ENCODE results near the gene EHD3.

EHD3 gene

GRCh38 chr2:31233741-31234682 lies at the start of gene EHD3:
EHD3 (plus strand) TSS chr2:31234152; CDS start chr2:31234622, 470 bp downstream.
- DNase-seq, result no peak

GRCh38 chr2:31187166-31187565 lies 46.8 kb upstream of the EHD3 start:
- no peak for DNase-seq

DNA sequence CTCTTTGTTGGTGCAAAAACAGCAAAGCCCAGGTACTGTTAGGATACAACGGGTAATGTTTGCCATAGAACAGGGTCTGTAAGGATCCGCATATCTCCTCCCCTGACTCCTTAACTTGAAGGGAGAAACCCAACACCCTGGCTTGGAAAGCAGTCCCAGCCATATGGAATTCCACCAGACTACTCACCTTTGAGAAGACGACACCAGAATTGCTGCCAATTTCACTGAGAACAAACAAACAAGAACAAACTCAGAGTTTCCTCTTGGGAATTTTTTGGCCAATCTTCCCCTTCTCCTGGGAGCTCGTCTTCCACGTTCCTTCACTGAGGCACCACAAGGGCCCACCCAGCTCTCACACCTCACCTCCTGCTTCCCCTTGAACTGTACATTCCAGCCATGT lies 45.8 kb upstream of the EHD3 start:
- DNase-seq, result no peak

DNA sequence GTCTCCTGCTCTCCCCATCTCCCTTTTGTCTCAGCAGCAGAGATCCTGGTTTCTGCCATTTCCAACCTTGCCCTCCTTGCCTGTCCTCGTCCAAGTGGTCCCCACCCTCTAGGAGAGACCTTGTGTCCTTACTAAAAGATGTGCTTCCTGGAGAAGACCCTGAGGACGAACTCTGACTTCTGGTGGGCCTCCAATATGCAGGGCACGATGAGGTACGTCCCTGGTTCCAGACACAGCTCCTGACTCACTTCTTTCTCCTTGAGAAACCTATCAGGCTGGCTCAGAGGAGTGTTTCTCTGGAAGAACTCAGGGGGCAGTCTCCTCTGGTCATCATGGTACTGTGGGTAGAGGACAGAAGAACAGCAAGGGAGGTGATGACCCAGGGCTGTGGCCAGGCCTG lies 44.8 kb upstream of the EHD3 start:
- DNase-seq, result no peak

- DNase-seq, result no peak
These were observed 43.8 kb upstream of the EHD3 start for GRCh38 chr2:31190188-31190587.

DNA sequence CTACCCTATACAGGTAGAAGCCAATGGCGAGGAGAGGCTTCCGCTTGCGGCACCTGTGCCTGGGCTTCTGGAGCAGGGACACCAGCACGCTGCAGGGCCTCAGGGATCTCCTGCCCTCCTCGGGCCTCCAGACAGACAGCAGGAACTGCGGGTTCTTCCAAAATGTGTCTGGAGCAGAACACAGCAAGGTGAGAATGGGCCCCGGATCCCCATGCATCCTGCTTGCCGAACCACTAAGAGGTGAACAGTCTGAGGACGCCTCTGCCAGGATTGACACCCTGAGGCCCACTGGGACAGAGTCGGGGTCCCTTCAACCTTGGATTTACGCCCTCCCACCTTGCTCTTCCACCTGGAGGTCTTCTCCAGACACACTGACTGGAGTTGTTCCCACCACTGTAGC lies 42.0 kb upstream of the EHD3 start:
- DNase-seq, result no peak

DNA sequence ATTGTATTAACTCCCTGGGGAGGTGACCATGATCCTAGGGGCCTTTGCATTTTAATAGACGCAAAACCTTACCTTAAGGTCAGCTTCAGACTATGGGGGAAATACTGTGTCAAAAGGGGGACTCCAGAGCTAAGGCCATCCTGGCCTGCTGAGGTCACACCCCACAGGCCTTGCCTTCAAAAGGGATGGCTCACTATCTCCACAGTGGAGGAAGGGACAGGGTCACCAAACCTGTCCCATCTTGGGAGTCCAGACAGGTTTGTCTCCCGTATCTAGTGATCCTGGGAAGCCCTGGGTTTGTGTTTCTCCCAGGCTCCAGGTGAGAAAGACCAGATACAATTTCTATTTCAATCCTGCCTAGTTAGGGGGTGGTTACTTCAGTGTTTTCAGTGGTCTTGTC lies 41.6 kb upstream of the EHD3 start:
- DNase-seq, result no peak

GRCh38 chr2:31192851-31193392 lies 41.0 kb upstream of the EHD3 start:
- no peak for DNase-seq

GRCh38 chr2:31193806-31194205 lies 40.1 kb upstream of the EHD3 start:
- DNase-seq, result no peak

DNA sequence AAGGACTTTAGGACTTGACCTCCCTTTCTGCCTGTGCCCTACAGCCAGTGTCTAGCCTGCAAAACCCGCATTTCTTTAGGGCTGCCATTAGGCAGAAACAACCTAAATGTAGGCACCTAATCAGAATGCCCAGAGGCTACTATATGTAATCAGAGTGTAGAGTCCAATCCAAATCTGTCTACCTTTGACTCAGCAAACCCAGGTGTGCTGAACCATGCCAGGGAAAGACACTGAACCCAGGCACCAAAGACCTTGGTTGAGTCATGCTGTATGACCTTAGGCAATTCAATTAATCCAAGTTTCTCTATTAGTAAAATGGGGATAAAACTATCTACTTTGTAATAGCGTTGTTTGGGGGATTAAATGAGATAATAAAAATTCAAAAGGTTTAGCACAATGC lies 37.3 kb upstream of the EHD3 start:
- DNase-seq, result no peak

DNA sequence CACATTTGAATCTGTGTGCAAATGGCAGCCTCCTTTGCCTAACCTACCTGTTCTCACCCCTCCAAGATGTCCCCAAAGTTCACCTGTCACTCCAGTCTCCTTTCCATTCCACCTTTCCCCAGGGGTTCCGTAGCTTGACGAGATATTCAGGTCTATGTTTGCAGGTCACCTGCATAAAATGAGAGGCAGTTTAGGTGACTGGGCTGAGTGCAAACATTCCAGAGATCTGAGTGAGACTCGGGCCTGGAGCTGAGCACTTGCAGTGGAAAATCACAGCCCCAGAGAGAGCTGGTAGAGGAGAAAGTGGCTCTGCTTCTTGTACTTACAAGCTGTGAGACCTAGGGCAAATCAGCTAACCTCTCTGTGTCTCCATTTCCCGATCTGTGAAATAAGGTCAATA lies 36.8 kb upstream of the EHD3 start:
- no peak for DNase-seq

DNA sequence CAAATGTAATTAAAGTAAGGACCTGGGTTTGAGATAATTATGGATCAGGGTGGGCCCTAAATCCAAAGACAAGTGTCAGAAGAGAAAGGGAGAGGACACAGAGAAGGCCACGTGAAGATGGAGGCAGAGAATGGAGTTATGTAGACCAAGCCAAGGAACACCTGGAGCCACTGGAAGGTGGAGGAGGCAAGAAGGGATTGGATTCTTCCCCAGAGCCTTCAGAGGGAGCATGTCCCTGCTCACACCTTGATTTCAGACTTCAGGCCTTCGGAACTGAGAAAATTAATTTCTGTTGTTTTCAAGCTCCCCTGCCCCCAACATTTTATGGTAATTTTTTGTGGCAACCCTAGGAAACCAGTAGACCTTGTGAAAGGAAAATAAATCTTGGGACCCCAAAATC lies 36.3 kb upstream of the EHD3 start:
- no peak for DNase-seq

- DNase-seq, result no peak
These were observed 34.7 kb upstream of the EHD3 start for GRCh38 chr2:31199206-31199605.

DNA sequence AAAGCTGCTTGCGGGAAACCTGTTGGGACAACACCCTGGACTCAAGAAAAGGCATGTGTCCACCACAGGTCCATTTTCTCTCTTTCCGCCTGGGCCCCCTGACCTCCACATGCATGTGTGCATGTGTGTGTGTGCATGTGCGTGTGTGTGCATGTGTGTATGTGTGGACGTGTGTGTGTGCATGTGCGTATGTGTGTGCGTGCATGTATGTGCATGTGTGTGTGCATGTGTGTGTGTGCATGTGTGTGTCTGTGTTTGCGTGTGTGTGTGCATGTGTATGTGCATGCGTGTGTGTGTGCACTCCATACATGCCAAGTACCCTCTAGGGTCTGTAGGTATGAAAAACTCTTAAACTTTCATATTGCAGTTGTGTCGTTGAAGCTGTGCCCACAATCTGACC lies 33.0 kb upstream of the EHD3 start:
- no peak for DNase-seq

DNA sequence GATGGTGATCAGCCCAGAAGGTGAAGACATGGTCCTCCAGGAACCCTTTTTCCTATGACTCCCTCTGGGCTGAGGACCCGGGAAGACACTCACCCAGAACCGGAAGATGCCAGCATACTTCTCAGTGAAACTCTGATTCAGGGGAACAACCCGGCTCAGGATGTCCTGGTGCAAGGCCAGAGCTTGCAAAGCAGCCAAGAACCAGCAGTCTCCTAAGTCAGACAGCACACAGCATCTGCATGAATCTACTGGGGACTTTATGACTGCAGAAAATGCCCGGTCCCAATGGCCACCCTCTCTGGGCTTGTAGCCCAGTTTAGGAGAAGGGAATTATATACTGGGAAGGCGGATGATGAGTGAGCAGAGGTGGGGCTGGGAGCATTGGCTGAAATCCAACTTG lies 31.9 kb upstream of the EHD3 start:
- no peak for DNase-seq

- DNase-seq, result no peak
These were observed 31.1 kb upstream of the EHD3 start for GRCh38 chr2:31202833-31203232.

DNA sequence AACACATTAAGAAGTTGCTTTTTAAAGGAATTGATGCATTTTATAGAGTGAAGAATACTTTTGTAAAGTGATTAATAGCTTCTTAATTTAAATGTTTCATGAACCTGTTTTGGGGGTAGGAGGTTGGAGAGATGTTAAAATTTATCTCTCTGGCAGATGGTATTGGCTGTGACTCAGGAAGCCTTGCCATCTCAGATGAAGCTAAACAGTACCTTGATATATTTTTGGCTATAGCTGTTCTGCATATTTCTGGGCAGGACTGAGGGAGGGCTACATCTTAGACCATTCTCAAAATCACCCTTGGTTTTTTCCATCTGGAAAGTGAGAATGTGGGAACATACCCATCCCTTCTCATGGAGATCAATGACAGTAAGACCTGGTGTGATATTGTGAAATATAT lies 30.0 kb upstream of the EHD3 start:
- no peak for DNase-seq

DNA sequence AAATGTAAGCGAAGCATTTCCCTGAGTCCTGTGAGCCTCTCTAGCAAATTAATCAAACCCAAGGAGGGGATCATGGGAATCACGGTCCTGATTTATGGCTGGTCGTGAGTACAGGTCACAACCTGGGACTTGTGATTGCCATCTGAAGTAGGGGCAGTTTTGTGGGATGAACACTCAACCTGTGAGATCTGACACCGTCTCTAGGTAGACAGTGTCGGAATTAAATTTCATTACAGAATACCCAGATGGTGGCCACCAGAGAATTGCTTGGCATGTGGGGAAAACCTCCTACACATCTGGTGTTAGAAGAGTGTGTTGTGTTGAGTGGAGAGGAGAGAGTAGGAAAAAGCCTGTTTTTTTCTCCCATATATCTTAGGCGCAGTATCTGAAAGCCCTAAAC lies 29.2 kb upstream of the EHD3 start:
- DNase-seq, result no peak

- no peak for DNase-seq
These were observed 28.8 kb upstream of the EHD3 start for GRCh38 chr2:31205186-31205585.

DNA sequence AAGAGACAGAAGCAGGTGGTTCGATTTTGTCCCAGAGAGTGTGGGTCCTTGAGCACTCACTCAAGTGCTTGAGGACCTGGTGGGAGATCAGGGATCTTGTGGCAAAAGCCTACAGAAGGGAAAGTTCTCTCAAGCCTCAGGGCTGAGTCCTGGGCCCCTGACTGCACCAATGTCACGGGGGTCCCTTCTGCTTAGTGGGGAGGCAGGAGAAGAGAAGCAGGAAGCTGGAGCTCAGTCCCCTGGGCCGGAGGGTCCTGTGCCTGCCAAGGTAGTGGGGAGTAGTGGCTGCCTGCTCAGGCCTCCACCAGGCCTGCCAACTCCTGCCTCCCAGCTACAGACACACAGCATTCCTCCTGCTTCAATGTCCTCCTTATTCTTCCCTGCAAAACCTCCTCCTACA lies 28.3 kb upstream of the EHD3 start:
- DNase-seq, result no peak

GRCh38 chr2:31207790-31208189 lies 26.2 kb upstream of the EHD3 start:
- DNase-seq, result no peak

DNA sequence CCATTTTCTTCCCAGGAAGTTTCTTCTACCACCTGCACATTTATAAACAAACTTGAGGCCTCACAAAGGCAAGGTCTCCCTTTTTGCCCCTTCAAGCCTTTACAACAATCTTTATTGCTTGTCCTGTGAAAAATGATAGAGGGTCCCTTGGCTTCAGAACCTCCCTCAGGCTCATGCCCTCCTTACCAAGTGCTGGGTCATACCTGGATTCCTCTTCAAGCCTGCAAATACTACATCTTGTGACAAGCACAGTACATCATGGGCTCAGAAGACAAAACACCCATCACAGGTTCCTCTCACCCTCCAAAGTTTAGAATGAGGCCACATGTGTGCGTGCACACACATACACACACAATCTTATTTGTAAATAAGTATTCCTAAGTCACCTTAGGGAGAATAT lies 25.7 kb upstream of the EHD3 start:
- no peak for DNase-seq

DNA sequence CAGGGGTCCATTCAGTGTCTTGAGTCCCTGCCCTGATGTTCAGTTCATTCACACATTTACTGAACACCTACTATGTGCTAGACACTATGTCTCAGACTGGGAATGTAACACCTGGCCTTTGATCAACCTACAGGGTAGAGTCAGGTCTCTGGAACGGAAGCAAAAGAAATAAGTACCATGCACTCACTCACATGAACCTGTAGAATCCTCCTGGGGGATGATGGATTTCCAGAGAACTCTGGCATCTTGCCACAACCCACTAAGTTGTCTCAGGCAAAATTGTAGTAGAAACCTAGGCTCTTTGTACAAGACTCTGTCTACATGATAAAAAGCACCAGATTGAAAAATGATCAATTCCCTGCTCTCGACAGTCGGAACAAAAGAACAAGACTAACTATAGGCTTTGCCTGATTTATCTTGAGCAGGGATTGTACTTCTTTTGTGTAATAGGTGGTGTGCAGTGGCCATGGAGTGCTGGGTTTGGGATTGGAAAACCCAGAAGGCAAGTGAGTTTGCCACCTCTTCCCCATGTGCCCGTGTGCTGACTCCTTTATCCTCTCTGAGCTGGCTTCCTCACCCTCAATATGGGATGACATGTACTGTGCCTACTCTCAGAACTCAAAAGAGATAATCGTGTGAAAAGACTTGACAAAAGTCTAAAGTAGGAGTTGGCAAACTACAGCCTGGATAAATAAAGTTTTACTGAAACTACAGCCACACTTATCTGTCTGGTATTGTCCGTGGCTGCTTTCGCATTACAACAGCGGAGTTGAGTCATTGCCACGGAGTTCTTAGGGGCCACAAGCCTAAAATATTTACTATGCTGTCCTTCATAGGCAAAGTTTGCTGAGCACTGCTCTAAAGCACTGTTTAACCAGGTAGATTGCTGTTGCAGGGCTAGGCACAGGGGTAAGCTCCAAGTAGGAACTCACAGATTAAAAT lies 21.0 kb upstream of the EHD3 start:
- DNase-seq, result no peak

All from GF-D8 (cell line).